Tibial nerve (tissue), 4 donors: ENCODE data around the gene TATDN3. TPM values are rescaled to one million over a fixed set of nuclear protein-coding genes. Genes with fewer than 3 reads are reported as not detected.
A peak's percentile ranks its signal among the peaks of the same experiment; 100 is the strongest.

ENCODE experiments used
- DNase-seq, 2 donors: peaks; one replicate each; pipeline ENCODE4 v3.0.0-alpha.2; 2019; ENCODE audit warnings: low spot score in 2 of 2
- H3K27ac ChIP-seq, 4 donors: fragments of 200-600 bp; sonication (generic) in 3 of 4; one replicate each; pipeline ENCODE4 v1.5.1; 2017 to 2019; ENCODE audit warnings: mild to moderate bottlenecking in 1 of 4
- H3K27me3 ChIP-seq, 2 donors: fragments of 200-600 bp; sonication (generic) in 1 of 2; one replicate each; pipeline versions ENCODE4 v1.5.1 to v1.6.0; 2017 to 2019
- H3K36me3 ChIP-seq, 3 donors: fragments of 200-600 bp; sonication (generic); one replicate each; pipeline ENCODE4 v1.5.1; 2018 to 2019
- H3K4me1 ChIP-seq, 4 donors: fragments of 200-600 bp; sonication (generic) in 3 of 4; one replicate each; pipeline ENCODE4 v1.5.1; 2017 to 2019
- H3K4me3 ChIP-seq, 4 donors: fragments of 200-600 bp; sonication (generic) in 3 of 4; one replicate each; pipeline ENCODE4 v1.5.1; 2017 to 2019; ENCODE audit warnings: mild to moderate bottlenecking in 1 of 4, moderate library complexity in 1 of 4
- H3K9me3 ChIP-seq, 4 donors: fragments of 200-600 bp; sonication (generic) in 3 of 4; one replicate each; pipeline ENCODE4 v1.5.1; 2017 to 2019
- CTCF ChIP-seq, 5 experiments: fragments of 200-600 bp in 3 of 5; fragments of 450-650 bp in 2 of 5; sonication (generic) in 3 of 5; IDR thresholded peaks; one replicate each; pipeline ENCODE4 v1.5.1; 2016 to 2019; ENCODE audit warnings: antibody characterized with exemption in 5 of 5, mild to moderate bottlenecking in 3 of 5, moderate library complexity in 2 of 5
- EP300 ChIP-seq, 2 donors: sonication (generic); formaldehyde crosslinking; IDR thresholded peaks; one replicate each; pipeline ENCODE4 v1.6.1; 2017; ENCODE audit warnings: antibody characterized with exemption in 2 of 2, mild to moderate bottlenecking in 1 of 2
- POLR2A ChIP-seq, 2 donors: fragments of 450-650 bp; IDR thresholded peaks; one replicate each; pipeline ENCODE4 v1.6.1; 2017; ENCODE audit warnings: antibody characterized with exemption in 2 of 2, mild to moderate bottlenecking in 2 of 2, moderate library complexity in 2 of 2
- WGBS, 2 donors: methylation state at CpG; one replicate each; pipeline ENCODE4 v1.1.5; 2018; 5-methylcytosine and 5-hydroxymethylcytosine counted together
- total RNA-seq, 4 donors: library from RNA; depleted of rRNA; stranded (reverse); fragments of >200 nt; gene quantifications; one replicate each; pipeline ENCODE4 v1.1.0, GENCODE V29; 2016

The TATDN3 gene
- total RNA-seq, 4 donors from 2014 or later, result 9.2 to 25.1 (median 13.0) TPM

GRCh38 chr1:212749821-212750535 lies 41.7 kb upstream of the TATDN3 start:
- Histone ChIP-seq H3K36me3 (no peaks in the 10 kb centered on the region), H3K27me3 (no peaks in the 10 kb centered on the region), H3K4me1 (peaks cover 0 to 36% (median 7%) of the 10 kb centered on the region in 4 donors), H3K9me3 (no peaks in the 10 kb centered on the region), H3K4me3 (no peak overlapping the region), H3K27ac (no peak overlapping the region)
- DNase-seq, result no peak
- TF ChIP-seq CTCF (IDR thresholded peaks at IDR 0.05) (peak; percentile 39 to 77 (median 49)), EP300 (IDR thresholded peaks at IDR 0.05) (no peak)
- 48 to 50% methylated on average over 4 of the region's 4 CpGs for WGBS, 2 donors

GRCh38 chr1:212752252-212752933 lies 39.3 kb upstream of the TATDN3 start:
- H3K4me1 ChIP-seq, result peaks cover 0 to 36% (median 7%) of the 10 kb centered on the region in 4 donors
- no peak for TF ChIP-seq POLR2A (IDR thresholded peaks at IDR 0.05)
- peak in 1 of 2 donors; percentile 37 for TF ChIP-seq EP300 (IDR thresholded peaks at IDR 0.05)
- H3K27ac ChIP-seq, result peak overlapping the region in 2 of 4 donors; percentile 20 to 35
- 55 to 82% methylated on average over 3 of the region's 3 CpGs for WGBS, 2 donors
- H3K4me3 ChIP-seq, result peak overlapping the region in 1 of 4 donors; percentile 3
- H3K36me3 ChIP-seq, result peaks cover 0 to 12% (median 0%) of the 10 kb centered on the region in 3 donors
- H3K9me3 ChIP-seq, result no peaks in the 10 kb centered on the region
- H3K27me3 ChIP-seq, result no peaks in the 10 kb centered on the region
- no peak for DNase-seq

GRCh38 chr1:212752934-212753497 lies 38.7 kb upstream of the TATDN3 start:
- Histone ChIP-seq H3K36me3 (peaks cover 0 to 14% (median 0%) of the 10 kb centered on the region in 3 donors), H3K4me3 (peak overlapping the region in 2 of 4 donors; percentile 3 to 11), H3K27ac (peak overlapping the region in 1 of 4 donors; percentile 42), H3K4me1 (peaks cover 0 to 36% (median 7%) of the 10 kb centered on the region in 4 donors), H3K9me3 (no peaks in the 10 kb centered on the region), H3K27me3 (no peaks in the 10 kb centered on the region)
- TF ChIP-seq EP300 (IDR thresholded peaks at IDR 0.05) (no peak), CTCF (IDR thresholded peaks at IDR 0.05) (no peak), POLR2A (IDR thresholded peaks at IDR 0.05) (no peak)
- WGBS, 2 donors, result 57 to 58% methylated on average over 3 of the region's 3 CpGs
- no peak for DNase-seq

GRCh38 chr1:212753749-212754148 lies 37.9 kb upstream of the TATDN3 start:
- no peak for DNase-seq
- Histone ChIP-seq H3K4me3 (no peak overlapping the region), H3K36me3 (peaks cover 0 to 14% (median 0%) of the 10 kb centered on the region in 3 donors), H3K27me3 (no peaks in the 10 kb centered on the region), H3K4me1 (peaks cover 0 to 36% (median 7%) of the 10 kb centered on the region in 4 donors), H3K27ac (no peak overlapping the region), H3K9me3 (no peaks in the 10 kb centered on the region)
- TF ChIP-seq EP300 (IDR thresholded peaks at IDR 0.05) (no peak), POLR2A (IDR thresholded peaks at IDR 0.05) (no peak), CTCF (IDR thresholded peaks at IDR 0.05) (no peak)

- 78 to 81% methylated on average over 8 of the region's 8 CpGs for WGBS, 2 donors
- no peak overlapping the region for H3K27ac ChIP-seq
- H3K4me3 ChIP-seq, result no peak overlapping the region
- no peak for DNase-seq
- no peaks in the 10 kb centered on the region for H3K9me3 ChIP-seq
- H3K4me1 ChIP-seq, result peaks cover 0 to 36% (median 7%) of the 10 kb centered on the region in 4 donors
- H3K36me3 ChIP-seq, result peaks cover 0 to 14% (median 0%) of the 10 kb centered on the region in 3 donors
- no peaks in the 10 kb centered on the region for H3K27me3 ChIP-seq
- no peak for TF ChIP-seq EP300 (IDR thresholded peaks at IDR 0.05)
- no peak for TF ChIP-seq POLR2A (IDR thresholded peaks at IDR 0.05)
- no peak for TF ChIP-seq CTCF (IDR thresholded peaks at IDR 0.05)
These were observed 37.5 kb upstream of the TATDN3 start for GRCh38 chr1:212754193-212754592.
